DOHH2 (cell line): ENCODE data around the gene RGS7.

ENCODE experiments used
- CTCF ChIP-seq: fragments of 200-600 bp; sonication (generic); IDR thresholded peaks from one replicate; pipeline ENCODE4 v1.5.1; 2014; ENCODE audit warnings: antibody characterized with exemption, mild to moderate bottlenecking, low read depth, low read length; ENCODE audit not compliant: poor library complexity, severe bottlenecking
- EZH2phosphoT487 ChIP-seq: fragments of 200-600 bp; sonication (generic); IDR thresholded peaks from 2 replicates; pipeline ENCODE4 v1.6.1; 2017; ENCODE audit warnings: borderline replicate concordance, mild to moderate bottlenecking, antibody characterized with exemption, low read length, moderate library complexity, mixed read lengths

- no peak for TF ChIP-seq CTCF
- no peak for TF ChIP-seq EZH2phosphoT487
Observed at GRCh38 chr1:241105147-241105546, 251.9 kb downstream of the RGS7 start.
